GM04503 (cell line): ENCODE measurements around the gene GPR37L1.
"Not testable (repeated sequence)": the region's sequence is repeated elsewhere in the genome, so short reads cannot be mapped to it uniquely, and the experiment has no call there.

Experiments
- DNase-seq: peaks from one replicate; pipeline ENCODE4 v3.0.0-alpha.2; 2012; ENCODE audit warnings: low read depth

GPR37L1 gene

GRCh38 chr1:202156590-202156989, 33.9 kb downstream of the GPR37L1 start:
- DNase-seq = no peak

- no peak for DNase-seq
Observed at GRCh38 chr1:202157945-202158344, 35.2 kb downstream of the GPR37L1 start.

- DNase-seq = no peak
Observed at GRCh38 chr1:202158810-202159533, 36.3 kb downstream of the GPR37L1 start.

DNA sequence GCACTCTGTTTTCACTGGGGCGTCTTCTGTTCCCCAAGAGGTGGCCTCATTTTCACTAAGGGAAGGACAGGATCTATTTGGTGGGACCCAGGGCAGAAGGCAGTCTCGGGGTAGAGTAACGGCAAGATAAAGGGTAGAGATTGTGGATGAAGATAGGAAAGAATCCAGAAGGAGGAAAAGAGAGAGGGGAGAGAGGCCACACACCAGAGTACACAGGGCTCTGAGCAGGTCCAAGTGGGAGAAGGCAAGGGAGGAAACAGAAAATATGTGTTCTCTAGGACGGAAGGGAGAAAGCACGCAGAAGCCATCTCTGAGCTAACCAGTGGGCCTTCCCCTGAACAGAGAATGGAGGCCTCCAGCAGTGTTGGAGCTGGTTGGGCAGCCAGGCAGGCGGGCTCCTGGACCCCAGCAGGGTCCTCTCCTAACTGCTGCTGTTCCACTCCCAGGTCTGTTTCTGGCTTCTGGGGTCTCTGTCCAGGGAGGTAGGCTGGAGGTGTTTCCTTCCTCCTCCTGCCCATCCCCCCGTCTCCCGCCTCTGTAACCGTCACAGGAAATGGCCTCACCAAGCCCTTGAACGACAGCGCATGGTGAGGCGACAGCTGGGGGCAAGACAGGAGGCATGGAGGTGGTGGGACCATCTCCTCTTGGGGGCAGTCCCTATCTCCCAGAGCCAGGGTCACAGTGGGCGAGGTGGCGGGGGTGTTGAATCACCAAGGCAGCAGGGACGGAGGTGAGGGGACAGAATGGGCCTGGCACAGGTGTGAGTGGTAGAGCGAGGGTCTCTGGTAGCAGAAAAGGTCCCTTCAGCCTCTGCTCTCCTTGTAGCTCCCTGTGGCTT, 37.0 kb downstream of the GPR37L1 start:
- no peak for DNase-seq

DNA sequence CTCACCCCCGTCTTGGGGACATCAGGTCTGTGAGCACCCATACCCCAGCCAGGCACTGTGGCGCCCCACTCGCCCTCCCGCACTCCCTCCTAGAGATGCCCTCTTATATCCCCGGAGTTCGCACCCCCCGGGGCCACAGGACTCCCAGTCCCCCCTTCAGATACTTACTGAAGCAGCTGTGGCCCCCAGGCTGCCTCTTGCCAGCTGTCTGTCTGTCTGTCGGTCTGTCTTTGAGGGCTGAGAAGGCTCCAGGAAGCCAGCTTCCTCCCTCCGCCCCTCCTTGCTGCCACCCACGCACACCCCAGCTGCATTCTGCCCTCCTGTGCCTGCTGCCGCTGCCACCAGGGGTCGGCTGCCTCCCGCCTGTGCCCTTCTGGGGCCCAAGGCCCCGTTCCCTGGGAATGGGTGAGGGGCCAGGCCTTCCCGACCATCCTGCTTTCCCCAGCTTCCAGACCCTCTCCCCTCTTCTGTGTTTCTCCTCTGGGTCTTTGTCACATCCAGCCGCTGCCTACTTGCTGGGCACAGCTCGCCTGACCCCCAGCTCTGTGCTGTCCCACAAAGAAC, 37.7 kb downstream of the GPR37L1 start, which contains the start of gene PTPN7:
Gene PTPN7, minus strand, starts transcription at position 226 of the 564 bp plus-strand sequence. CDS start 1,200 bp downstream, outside the sequence.
- no peak for DNase-seq

DNA sequence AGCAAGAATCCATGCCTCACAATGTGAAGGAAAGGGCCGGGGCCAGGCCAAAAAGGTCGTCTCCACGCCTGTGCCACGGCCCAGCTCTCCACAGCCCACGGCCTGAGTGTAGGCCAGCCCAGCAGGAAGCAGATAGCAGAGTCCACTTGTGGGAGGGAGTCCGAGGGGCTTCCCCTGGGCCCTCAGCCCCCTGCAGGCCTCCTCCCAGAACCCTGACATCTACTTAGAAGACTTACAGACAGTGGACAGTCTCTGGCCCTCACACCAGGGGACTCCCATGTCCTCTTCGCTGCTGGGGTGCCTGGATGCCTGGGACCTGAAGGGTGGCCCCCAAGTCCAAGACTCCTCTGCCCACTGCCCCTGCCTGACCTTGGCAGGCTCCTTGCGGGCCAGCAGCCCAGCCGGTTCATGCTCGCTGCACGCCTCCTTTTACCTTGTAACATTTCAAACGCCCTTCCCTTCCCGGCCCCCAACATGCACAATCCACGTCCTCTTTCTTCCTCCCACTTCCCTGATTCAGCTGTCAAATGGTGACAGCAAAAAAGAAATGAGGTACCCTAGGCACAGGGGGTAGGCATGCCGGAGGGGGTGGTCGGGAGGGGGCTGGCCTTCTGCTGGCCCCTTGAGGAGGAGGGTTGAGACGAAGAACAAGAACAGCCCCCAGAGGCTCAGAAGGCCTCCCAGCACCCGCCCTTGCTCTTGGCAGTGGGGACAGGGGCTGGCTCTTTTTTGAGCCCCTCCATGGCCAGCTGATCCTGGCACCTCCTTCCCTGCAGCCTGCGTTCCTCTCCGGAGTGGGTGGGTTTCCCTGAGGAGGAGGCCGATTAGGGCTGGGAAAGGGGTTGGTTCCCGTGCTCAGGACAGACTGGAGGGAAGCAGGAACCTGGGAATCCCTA, 38.7 kb downstream of the GPR37L1 start:
- DNase-seq = no peak

GRCh38 chr1:202162047-202162417, 39.3 kb downstream of the GPR37L1 start:
- DNase-seq = no peak

GRCh38 chr1:202162418-202163280, 39.9 kb downstream of the GPR37L1 start:
- DNase-seq = no peak

DNA sequence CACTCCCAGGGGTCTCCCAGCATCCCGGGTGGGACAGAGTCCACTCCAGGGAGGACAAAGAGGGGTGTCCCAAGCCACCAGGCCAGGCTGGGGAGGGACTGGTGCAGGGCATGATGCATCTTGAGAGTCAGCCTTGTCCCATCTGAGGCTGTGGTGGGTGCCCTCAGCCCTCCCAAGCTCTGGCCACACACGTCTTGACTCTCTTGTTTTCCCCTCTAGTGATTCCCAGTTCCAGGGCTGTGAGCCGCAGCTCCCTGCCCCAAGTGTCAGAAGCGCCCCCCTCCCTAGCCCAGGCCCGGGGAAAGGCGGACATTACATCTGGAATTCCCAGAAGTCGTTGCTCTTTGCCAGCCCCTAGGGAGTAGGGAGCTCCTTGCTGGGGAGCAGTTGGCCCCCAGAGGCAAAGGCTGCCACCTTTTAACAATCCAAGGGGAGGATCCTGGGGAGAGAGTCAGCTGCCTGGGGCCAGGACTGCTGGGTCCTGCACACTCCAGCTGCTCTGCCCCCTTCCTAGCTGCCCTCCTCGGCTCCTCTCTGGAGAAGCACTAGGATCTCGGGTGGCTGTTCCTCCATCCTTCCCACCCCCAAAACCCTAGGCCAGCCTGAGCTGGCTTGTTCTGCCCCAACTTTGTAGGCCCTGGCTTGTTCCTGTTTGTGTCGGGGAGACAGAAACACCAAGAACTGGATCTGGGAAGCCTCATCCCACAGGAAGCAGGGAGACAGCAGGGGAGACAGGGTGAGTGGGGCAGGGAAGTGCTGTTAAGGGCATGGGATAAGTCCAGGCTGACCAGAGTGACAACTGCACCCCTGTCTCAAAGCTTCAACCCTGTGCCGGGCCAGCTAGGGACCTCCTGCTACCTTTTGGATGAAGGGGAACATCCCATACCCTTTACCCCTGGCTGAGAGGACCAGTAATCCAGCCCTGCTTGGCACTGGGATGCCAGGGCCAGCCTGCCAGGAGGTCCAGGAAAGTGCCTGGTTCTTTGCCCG, 40.9 kb downstream of the GPR37L1 start:
- no peak for DNase-seq

GRCh38 chr1:202164271-202165037, 41.7 kb downstream of the GPR37L1 start:
- DNase-seq = no peak

DNA sequence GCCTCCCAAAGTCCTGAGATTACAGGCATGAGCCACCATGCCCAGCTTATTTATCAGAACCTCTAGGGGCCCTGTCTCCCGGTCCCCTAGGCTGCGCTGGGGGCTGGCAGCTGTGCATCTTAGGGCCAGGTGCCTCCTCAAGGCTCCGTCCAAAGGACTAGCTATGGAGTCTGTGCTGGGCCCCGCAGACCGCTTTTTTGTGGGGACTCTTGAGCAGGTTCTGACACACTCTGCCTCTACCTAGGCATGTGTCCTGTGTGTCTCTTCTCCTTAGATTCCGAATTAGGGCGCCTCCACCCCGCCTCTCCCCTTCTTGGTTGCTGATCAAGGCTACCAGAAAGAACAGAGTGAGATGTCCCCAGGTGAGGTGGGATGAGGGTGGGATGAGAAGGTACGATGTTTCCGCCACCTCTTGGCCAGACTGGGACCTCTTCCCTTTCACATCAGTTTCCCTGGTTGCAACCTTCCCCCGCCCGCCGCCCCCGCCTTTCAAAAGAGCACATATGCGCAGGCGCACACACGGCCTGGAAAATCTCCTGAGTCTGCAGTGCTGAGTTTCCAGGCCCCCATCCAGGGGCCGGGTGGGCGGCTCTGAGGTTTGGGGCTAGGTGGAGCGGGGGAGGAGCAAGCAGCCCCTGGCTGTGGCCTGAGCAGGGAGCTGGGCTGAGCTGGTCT, 42.7 kb downstream of the GPR37L1 start:
- no peak for DNase-seq

DNA sequence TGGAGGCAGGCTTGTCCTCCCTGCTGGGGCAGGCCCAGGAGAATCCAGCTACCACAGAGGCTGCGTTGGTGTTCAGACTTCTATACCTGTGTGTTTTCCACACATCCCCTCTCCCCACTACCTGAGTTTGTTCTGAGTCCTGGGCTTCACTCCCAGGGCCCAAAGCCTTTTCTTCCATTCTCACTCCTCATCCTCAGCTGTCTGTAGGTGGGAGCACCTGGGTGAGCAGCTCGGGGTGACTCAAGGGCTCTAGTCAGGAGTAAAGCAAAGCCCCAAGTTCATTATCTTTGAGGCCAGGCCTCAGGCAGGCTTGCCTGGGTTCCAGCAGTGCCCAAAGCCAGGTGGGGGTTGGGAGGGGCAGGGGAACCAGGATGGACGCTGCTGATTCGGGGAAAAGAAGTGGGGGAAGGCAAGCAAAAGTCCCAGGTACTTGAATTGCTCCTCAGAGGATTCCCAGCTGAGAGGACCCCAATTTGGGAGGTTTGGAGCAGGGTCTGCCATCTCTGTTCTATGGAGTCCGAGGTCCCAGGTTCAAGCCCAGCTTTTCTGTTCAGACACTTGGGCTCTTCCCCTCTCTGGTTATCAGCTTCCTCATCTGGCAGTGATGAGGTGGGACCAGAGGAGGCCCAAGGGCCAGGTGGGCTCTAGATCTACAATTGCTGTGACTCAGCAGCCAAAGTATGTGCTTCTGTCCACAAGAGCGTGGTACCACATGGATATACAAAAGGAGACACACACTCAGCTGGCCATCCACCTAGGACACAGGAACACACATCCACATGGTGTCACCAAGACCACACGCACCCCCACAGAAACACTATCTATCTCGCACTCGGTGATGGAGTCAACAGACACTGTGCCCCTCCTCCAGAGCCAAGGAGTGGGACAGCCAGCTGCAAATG, 43.5 kb downstream of the GPR37L1 start:
- no peak for DNase-seq

GRCh38 chr1:202167054-202167453, 44.3 kb downstream of the GPR37L1 start:
- DNase-seq = not testable (repeated sequence)

- DNase-seq = no peak
Observed at GRCh38 chr1:202167708-202168415, 45.1 kb downstream of the GPR37L1 start.

DNA sequence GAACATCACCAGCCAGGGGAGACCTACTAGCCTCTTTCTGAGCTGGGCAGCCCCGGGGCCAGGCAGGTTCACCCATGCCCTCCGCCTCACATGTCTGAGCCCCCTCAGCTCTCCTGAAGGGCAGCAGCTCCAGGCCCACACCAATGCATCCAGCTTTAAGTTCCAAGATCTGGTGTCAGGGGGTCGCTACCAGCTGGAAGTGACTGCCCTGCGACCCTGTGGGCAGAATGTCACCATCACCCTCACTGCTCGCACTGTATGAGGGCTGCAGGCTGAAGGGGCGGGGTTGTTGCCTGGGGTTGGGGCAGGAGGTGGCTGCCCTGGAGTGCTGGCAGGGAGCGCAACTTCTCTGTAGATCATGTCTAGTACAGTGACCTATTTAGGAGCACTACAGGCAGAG, 46.1 kb downstream of the GPR37L1 start:
- no peak for DNase-seq

GRCh38 chr1:202170726-202171125, 48.0 kb downstream of the GPR37L1 start:
- no peak for DNase-seq
